Measurements from ENCODE around the gene ZCRB1.

Gene ZCRB1

GRCh38 chr12:42266579-42267230 lies 59.2 kb downstream of the ZCRB1 start:
- Histone ChIP-seq H3K9me3 (ENCODE audit: insufficient read depth, low read length) (peaks cover 8% of the 10 kb centered on the region; the same call in 1 of the 2 replicates), H3K36me3 (ENCODE audit: insufficient read depth, insufficient read length, low read length) (no peaks in the 10 kb centered on the region), H3K9ac (ENCODE audit: insufficient read length, low read depth) (no peak overlapping the region), H3K4me1 (ENCODE audit: insufficient read depth, insufficient read length) (no peaks in the 10 kb centered on the region), H3K4me3 (ENCODE audit: insufficient read length, low read depth) (no peak overlapping the region), H3K27me3 (ENCODE audit: insufficient read depth, insufficient read length) (no peaks in the 10 kb centered on the region)
- no peak for DNase-seq (ENCODE audit: low read depth, low spot score)
- TF ChIP-seq ZNF274 (IDR thresholded peaks at IDR 0.05; ENCODE audit: low read depth, low read length): no peak
- no peak for TF ChIP-seq YY1 (IDR thresholded peaks at IDR 0.05; ENCODE audit: insufficient read depth, insufficient read length)
- TF ChIP-seq SUZ12 (IDR thresholded peaks at IDR 0.05; ENCODE audit: extremely low read depth, insufficient read depth, insufficient read length): no peak

GRCh38 chr12:42262271-42262670 lies 63.6 kb downstream of the ZCRB1 start:
- Histone ChIP-seq H3K4me1 (ENCODE audit: insufficient read depth, insufficient read length) (no peaks in the 10 kb centered on the region), H3K36me3 (ENCODE audit: insufficient read depth, insufficient read length, low read length) (no peaks in the 10 kb centered on the region), H3K9me3 (ENCODE audit: insufficient read depth, low read length) (peaks cover 7% of the 10 kb centered on the region; the same call in 1 of the 2 replicates), H3K27me3 (ENCODE audit: insufficient read depth, insufficient read length) (no peaks in the 10 kb centered on the region), H3K9ac (ENCODE audit: insufficient read length, low read depth) (no peak overlapping the region), H3K4me3 (ENCODE audit: insufficient read length, low read depth) (no peak overlapping the region)
- TF ChIP-seq ZNF274 (IDR thresholded peaks at IDR 0.05; ENCODE audit: low read depth, low read length) (no peak), YY1 (IDR thresholded peaks at IDR 0.05; ENCODE audit: insufficient read depth, insufficient read length) (no peak), SUZ12 (IDR thresholded peaks at IDR 0.05; ENCODE audit: extremely low read depth, insufficient read depth, insufficient read length) (no peak)
- DNase-seq (ENCODE audit: low read depth, low spot score): no peak

All from NT2/D1 (cell line).